ENCODE data around the gene ZW10.

GRCh38 chr11:113715273-113715672 is 58.2 kb downstream of the ZW10 start:
- TF ChIP-seq CTCF (IDR thresholded peaks at IDR 0.05; ENCODE audit: borderline replicate concordance, extremely low read depth, low read length, poor library complexity, severe bottlenecking) (no peak), EZH2 (IDR thresholded peaks at IDR 0.05; ENCODE audit: borderline replicate concordance, low read depth, low read length, severe bottlenecking) (no peak)

All from DND-41 (cell line).